GM21447 (cell line): ENCODE results near the gene CCDC47.
"Not testable (repeated sequence)": the region's sequence is repeated elsewhere in the genome, so short reads cannot be mapped to it uniquely, and the experiment has no call there.

ENCODE experiments used
- ATAC-seq: cut with Tn5 transposase; IDR thresholded peaks from one replicate; pipeline ENCODE4 v1.9.1; 2021; ENCODE audit not compliant: unreplicated experiment

CCDC47 gene

GRCh38 chr17:63740464-63741142 is 32.8 kb downstream of the CCDC47 start:
- no peak for ATAC-seq

DNA sequence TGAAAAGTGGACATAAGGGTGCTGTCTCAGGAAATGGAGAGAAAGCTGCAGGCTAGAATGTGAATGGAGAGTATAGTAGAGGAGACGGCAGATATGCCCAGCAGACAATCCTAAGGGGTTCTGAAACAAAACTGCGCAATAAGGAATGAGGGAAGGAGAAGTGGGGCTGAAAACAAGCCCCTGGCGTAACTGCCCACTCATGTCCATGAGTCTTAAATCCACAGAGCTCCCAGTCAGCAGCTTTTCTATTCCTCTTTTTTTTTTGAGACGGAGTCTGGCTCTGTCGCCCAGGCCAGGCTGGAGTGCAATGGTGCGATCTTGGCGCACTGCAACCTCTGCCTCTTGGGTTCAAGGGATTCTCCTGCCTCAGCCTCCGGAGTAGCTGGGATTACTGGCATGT is 37.7 kb downstream of the CCDC47 start:
- ATAC-seq, result no peak

GRCh38 chr17:63722403-63722802 is 51.0 kb downstream of the CCDC47 start:
- ATAC-seq, result no peak

- not testable (repeated sequence) for ATAC-seq
Measured at GRCh38 chr17:63720194-63720593, 53.2 kb downstream of the CCDC47 start.

GRCh38 chr17:63718988-63719387 is 54.4 kb downstream of the CCDC47 start:
- ATAC-seq, result no peak

DNA sequence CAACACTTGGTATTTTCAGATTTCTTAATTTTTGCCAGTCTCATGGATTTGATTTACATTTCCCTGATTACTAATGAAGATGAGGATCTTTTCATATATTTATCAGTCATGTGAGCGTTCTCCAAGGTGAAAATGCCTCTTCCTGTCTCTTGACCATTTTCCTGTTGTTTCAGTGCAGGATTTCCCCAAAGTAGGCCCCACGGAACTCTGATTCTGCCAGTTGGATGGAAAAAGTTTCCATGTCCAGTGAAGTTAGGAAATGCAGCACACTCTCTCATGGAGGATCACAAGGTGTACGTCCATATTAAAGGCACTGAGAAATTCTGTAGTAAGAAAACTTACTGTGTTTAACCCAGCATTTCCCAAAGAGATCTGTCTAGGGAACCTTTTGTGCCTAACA is 57.0 kb downstream of the CCDC47 start:
- ATAC-seq, result no peak

GRCh38 chr17:63714550-63715277 is 58.7 kb downstream of the CCDC47 start:
- ATAC-seq, result no peak

DNA sequence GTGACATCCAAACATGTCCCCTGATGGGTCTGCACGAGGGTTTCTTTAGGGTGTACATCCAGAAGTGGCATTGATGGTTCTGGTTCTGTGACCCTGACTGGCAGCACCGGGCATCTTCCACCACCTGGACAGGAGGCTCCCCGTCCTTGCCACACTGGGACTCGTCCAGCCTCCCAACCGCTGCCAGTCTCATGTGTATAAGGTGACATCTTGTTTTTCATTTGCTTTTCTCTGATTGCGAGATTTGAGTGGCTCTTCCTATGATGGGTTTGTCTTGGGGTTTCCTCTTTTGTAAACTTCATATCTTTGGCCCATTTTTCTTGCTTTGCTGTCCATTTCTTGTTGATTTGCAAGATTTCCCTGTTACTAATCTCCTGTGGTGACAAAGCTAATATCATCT is 64.3 kb downstream of the CCDC47 start:
- ATAC-seq, result no peak

- ATAC-seq, result no peak
Measured at GRCh38 chr17:63707151-63707550, 66.2 kb downstream of the CCDC47 start.

DNA sequence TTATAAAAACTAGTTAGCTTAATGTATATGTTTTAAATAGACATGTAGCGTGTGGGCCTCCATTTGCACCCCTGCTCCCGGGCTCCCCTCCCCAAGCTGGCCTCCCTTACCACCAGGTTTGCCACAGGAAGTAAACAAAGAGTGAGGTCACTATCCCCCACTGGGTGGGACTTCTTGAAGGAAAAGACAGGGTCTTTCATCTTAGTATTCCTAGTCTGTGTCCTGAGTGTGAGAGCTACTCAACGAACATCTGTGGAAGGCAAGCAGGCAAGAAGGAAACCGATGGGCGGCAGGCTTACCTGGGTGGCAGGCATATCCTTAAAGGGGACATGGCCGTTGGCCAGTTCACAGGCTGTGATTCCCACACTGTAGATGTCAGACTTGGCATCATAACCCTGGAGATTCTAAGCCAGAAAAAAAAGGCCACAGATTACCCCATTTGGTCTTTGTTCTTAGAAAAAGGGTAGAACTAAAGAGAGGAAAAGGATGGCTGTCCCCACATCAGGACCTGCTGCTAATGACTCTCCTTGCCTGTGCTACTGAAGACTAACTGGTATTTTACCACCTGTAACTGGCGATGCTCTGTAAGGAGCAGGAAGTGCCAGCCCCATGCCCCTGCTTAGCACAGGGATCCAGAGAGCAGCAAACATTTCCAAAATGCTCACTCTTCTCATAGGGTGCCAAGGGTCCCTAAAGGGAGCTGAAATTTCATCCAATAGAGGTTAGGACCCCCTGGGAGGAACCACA is 66.9 kb downstream of the CCDC47 start:
- no peak for ATAC-seq

DNA sequence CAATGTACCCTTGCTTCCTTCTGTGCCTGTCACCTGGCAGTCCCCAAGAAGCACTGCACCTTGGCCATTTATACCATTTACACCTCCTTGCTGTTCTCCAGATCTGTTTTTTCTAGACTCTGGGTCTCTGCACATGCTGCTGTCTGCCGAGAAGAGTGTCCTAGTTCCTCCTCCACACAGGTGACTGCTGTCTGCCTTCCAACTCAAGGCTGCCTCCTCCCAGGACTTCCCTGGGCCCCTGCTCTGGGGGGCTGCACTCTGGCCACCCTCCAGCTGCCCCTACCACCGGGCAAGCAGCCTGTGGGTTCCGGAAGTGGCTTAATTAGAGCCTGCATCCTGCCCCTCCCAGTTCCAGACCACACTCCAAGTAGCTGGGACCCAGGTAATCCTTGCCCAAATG is 67.7 kb downstream of the CCDC47 start:
- ATAC-seq, result no peak

- no peak for ATAC-seq
Measured at GRCh38 chr17:63704836-63705235, 68.6 kb downstream of the CCDC47 start.

GRCh38 chr17:63704259-63704576 is 69.2 kb downstream of the CCDC47 start:
- no peak for ATAC-seq

DNA sequence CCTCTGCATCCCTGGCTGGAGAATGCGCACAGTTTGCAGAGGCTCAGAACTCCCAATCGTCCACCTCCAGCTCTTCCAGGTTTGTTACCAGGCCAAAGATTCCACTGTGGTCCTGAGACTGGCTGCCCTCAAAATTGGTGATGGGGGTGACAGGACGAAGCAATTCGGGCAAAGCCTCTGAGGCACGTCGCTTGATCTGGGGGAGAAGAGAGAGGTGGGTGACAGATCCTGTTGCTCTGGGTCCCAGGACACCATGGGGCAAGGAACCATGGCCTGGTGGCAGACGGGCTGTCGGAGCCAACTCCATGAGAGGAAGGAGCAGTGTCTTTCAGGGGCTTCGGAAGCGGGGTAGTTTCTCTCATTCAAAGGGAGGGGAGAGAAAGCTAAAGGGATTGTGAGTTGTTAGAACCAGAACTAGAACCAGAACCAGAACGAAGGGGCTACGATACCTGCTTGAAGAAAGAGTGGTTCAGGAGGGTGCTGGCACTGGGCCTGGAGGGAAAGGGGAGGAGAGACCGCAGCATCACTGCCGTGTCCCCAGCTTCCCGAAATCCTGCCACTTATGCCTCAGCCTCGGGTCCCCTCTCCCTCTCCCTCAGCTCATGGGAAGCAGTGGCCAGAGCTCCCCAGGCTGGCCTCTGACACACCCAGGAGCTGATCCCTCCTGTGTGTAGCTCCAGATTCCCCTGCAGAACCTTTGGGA is 69.7 kb downstream of the CCDC47 start:
- no peak for ATAC-seq

DNA sequence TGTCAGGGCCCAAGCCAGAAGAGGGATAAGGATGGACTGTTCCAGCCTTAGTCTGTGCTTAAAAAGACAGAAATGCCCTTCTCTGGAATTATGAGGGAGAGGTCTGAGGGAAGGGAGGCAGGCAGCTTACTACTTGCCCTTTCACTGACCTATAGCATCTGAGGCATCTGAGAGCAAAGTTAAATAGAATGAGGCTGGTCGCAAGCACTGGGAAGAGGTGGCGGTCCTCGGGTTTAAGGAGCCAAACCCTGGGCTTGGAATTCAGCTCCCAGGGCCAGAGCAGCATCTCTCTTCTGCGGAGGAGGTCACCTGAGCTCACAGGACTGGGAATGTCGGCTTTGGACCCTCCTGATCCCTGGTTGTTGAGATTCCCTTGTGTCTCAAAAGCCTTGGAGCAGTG is 70.4 kb downstream of the CCDC47 start:
- no peak for ATAC-seq

- ATAC-seq, result no peak
Measured at GRCh38 chr17:63702721-63703015, 70.7 kb downstream of the CCDC47 start.

- ATAC-seq, result no peak
Measured at GRCh38 chr17:63701868-63702720, 71.3 kb downstream of the CCDC47 start.

DNA sequence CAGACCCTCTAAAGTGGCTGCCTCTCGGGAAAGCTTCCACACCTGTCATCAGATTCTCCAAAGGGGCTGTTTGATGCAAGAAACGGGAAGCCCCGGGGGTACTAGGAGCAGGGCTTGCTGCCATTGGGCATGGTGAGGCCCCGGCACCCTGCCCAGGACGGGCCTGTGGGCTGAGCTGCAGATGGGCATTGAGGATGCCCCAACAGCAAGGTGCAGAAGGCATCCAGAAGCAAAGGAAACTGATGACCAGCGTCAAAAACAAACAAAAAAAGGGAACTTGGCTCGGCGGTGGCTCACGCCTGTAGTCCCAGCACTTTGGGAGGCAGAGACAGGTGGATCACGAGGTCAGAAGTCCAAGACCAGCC is 72.0 kb downstream of the CCDC47 start:
- no peak for ATAC-seq

DNA sequence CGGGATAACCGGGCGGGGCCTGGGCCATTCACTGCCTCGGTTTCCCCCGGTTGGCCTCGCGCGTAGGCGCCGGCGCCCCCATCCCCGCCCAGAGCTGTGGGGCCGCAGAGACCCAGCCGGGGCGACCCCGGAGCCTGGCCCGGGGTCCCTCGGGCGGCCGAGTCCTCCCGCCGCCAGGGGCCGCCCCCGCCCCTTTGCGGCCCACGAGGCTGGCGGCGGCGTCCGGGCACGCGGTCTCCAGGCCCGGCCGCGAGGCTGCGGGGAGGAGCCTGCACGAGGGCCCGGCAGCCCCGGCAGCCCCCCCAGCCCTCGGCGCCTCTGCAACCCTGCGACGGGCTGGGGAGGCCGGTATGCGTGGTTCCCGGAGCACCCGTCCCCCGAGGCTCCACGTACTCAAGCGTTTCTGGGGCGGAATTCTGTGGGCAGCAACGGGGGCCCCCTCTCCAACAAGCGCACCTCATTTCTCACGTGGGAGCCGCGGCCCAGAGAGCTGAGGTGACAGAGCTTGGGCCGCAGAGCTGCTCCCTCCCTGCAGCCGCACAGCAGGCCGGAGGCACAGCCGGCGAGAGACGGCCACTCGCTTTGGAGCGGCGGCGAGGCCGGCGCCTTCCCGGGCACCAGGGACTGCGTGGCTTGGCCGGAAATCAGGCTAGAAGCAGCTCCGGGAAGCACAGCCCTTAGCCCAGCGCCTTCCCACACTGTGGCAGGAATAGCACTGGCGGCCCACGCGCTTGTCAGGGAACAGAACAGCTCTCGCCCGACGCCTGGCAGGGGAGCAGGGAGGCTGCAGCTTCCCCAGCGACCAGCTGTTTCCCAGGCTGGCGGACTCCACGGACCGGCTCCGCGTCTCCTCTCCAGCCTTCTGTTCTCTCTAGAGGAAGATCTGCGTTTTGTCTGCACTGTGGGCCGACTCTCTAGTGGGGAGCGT is 72.6 kb downstream of the CCDC47 start:
- no peak for ATAC-seq
